GM19468 (cell line): ENCODE measurements around the gene UBL3.

Experiments
- ATAC-seq: cut with Tn5 transposase; IDR thresholded peaks from one replicate; pipeline ENCODE4 v1.9.1; 2021; ENCODE audit warnings: mild to moderate bottlenecking, moderate library complexity, moderate number of reproducible peaks; ENCODE audit not compliant: unreplicated experiment; ENCODE audit errors: extremely low read depth

Gene UBL3

DNA sequence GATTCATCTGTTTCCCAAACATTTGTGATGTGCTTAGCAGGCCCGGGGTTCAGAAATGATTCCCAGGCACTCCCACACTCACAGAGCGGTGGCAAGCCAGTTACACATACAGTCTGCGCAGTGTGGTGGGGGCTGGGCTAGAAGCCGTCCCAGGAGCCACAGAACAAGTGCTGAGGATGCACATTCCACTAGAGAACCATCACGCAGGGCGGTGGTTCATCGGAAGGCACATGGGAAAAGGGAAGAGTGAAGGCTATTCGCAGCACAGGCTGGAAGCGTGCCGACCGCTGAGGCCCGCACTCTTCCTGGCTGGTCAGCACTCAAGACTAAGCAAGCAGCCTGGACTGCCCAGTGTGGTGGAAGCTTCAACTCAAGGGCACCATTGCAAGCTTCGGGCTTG, 128.7 kb downstream of the UBL3 start:
- ATAC-seq: no peak

DNA sequence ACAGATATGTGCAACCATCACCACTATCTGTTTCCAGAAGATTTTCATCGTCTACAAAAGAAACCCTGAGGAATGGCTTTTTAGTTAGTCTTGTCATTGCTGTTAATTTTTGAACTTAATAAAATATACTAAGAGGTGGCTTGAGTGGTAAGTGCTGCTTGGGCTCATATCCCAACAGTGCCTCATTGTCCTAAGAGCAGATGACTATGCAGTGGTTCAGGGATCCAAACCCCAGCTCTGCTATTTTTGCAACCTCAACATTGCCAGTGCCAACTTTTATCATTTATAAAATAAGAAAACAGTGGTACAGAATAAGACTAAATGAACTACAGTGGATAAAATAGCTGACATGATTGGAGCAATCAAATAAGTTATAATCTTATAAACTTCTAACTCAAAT, 131.7 kb downstream of the UBL3 start:
- ATAC-seq: no peak

DNA sequence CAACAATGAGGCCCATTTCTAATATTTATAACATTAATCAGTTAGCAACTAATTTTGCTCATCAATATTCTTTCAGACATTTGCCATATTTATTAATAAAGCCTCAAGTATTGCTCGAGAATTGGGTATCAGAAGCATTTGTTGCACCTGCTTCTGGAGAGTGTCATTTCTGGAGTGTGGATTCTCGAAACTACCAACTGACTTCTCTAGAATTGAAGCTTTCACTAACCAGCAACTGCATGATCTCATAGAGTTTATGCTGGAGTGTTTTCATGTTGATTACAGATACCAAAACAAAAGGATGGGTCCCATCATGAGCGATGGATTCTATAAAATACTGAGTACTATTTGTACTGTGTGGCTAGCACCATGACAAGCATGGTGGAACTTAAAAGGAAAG, 133.9 kb downstream of the UBL3 start:
- ATAC-seq: no peak
